ENCODE data around the gene HIRA. TPM values are rescaled to one million over a fixed set of nuclear protein-coding genes. Genes with fewer than 3 reads are reported as not detected.

Gene HIRA
- total and polyA plus RNA-seq, 2 of the 8 experiments (the other 6 are each of a cell fraction or from before 2014, with no cell fraction given), result 34.9 to 67.2 TPM

- peaks cover 0 to 8% (median 1%) of the 10 kb centered on the region in 4 experiments; a peak in 2 of 7 replicates for H3K4me1 ChIP-seq (replicated peaks in 1 of 4; ENCODE audit: control insufficient read depth in 3 of 4, insufficient read depth in 4 of 4, low read length in 3 of 4)
- H3K56ac ChIP-seq (replicated peaks; ENCODE audit: insufficient read length, low read depth, low read length), result no peak overlapping the region
- no peak for TF ChIP-seq RFX5 (IDR thresholded peaks at IDR 0.05; ENCODE audit: borderline replicate concordance, low read depth, low read length)
- no peak for TF ChIP-seq KDM4A (IDR thresholded peaks at IDR 0.05; ENCODE audit: low read depth, low read length, severe bottlenecking)
- TF ChIP-seq POU5F1 (IDR thresholded peaks at IDR 0.05; ENCODE audit: low read depth, low read length), result no peak
- no peak for TF ChIP-seq CREB1 (IDR thresholded peaks at IDR 0.05)
- TF ChIP-seq SP4 (IDR thresholded peaks at IDR 0.05; ENCODE audit: low read length), result no peak
- H2BK12ac ChIP-seq (ENCODE audit: low read depth, low read length), result no peak overlapping the region
- DNase-seq (ENCODE audit: low read depth in 1 of 2, low spot score in 2 of 2) (no peak), FAIRE-seq (no peak)
- no peak overlapping the region for H4K8ac ChIP-seq (ENCODE audit: extremely low read depth, insufficient read depth, low read length)
- H3K23ac ChIP-seq (ENCODE audit: insufficient read length), result no peak overlapping the region
- H2AFZ ChIP-seq (ENCODE audit: low read length), result no peak overlapping the region
- no peak overlapping the region for H3K27ac ChIP-seq (ENCODE audit: low read depth, low read length)
- H3K27me3 ChIP-seq (replicated peaks in 1 of 4; ENCODE audit: control insufficient read depth in 3 of 4, extremely low read depth in 1 of 4, insufficient read depth in 3 of 4, low read length in 3 of 4), result no peaks in the 10 kb centered on the region
- H4K20me1 ChIP-seq (replicated peaks in 1 of 2; ENCODE audit: control insufficient read depth in 1 of 2, insufficient read depth in 2 of 2, low read length in 2 of 2), result peaks cover 4 to 24% of the 10 kb centered on the region in 2 experiments
- WGBS, 2 experiments (ENCODE audit: extremely low coverage in 1 of 2, insufficient coverage in 1 of 2, insufficient read length in 1 of 2, insufficient replicate concordance in 2 of 2, low coverage in 1 of 2, low lambda C conversion rate in 2 of 2, missing lambda C conversion rate in 1 of 2), result 88% methylated on average over 3 of the region's 3 CpGs; no CpG with 5 or more reads in 1 of the 2 experiments
- POLR2A ChIA-PET (ENCODE audit: partially characterized antibody), result interaction anchor here (0.6 kb wide), 1 partner anchor 645 kb away, joined by 4 read pairs; no protein-coding TSS in a partner anchor
- no peak overlapping the region for H3K9ac ChIP-seq (replicated peaks in 1 of 4; ENCODE audit: extremely low read depth in 1 of 4, low read depth in 3 of 4, low read length in 3 of 4)
- CTCF ChIA-PET (ENCODE audit: partially characterized antibody), result no interaction called here
- H3K9me3 ChIP-seq (ENCODE audit: insufficient read depth in 2 of 2, low read depth in 1 of 2, low read length in 1 of 2), result no peaks in the 10 kb centered on the region
- no peak overlapping the region for H3K14ac ChIP-seq (ENCODE audit: insufficient read length)
- H2BK15ac ChIP-seq (ENCODE audit: low read length), result no peak overlapping the region
- H2BK5ac ChIP-seq (ENCODE audit: low read depth, low read length), result no peak overlapping the region
- no peak overlapping the region for H4K91ac ChIP-seq (replicated peaks; ENCODE audit: insufficient read length, low read length)
- H3K79me2 ChIP-seq (ENCODE audit: control insufficient read depth in 1 of 2, insufficient read depth in 2 of 2, low read length in 2 of 2), result peaks cover 3 to 46% of the 10 kb centered on the region in 2 experiments; a peak in 3 of 4 replicates
- H3K4me3 ChIP-seq (ENCODE audit: extremely low read depth in 1 of 4, insufficient read depth in 2 of 4, low read depth in 3 of 4, low read length in 4 of 4), result no peak overlapping the region
- peaks cover 5% of the 10 kb centered on the region for H3K79me1 ChIP-seq (ENCODE audit: low read depth, low read length)
- no peak overlapping the region for H3K18ac ChIP-seq (ENCODE audit: extremely low read depth, low read length)
- peaks cover 14% of the 10 kb centered on the region for H3K23me2 ChIP-seq (ENCODE audit: low read depth, low read length)
- H4K5ac ChIP-seq (ENCODE audit: insufficient read length, low read depth, low read length), result no peak overlapping the region
- H3K36me3 ChIP-seq (ENCODE audit: control insufficient read depth in 2 of 4, insufficient read depth in 4 of 4, low read length in 3 of 4), result peaks cover 5 to 25% (median 15%) of the 10 kb centered on the region in 4 experiments; a peak in 7 of 8 replicates
- no peak overlapping the region for H3K4ac ChIP-seq (replicated peaks; ENCODE audit: insufficient read length, low read depth, low read length)
- no peak overlapping the region for H2BK20ac ChIP-seq (ENCODE audit: low read length)
- no peak overlapping the region for H2BK120ac ChIP-seq (replicated peaks; ENCODE audit: low read depth, low read length)
- H2AK5ac ChIP-seq (ENCODE audit: low read depth, low read length), result no peak overlapping the region
- no peak overlapping the region for H3K4me2 ChIP-seq (ENCODE audit: insufficient read depth in 1 of 2, low read depth in 2 of 2, low read length in 2 of 2)
Measured at GRCh38 chr22:19476023-19476422, 44.5 kb upstream of the HIRA start.
